SK-N-SH (cell line): ENCODE measurements around the gene LCN1. TPM values are rescaled to one million over a fixed set of nuclear protein-coding genes. Genes with fewer than 3 reads are reported as not detected.

Experiments used
- CTCF ChIA-PET: fragments of 300-600, 350-600 bp; formaldehyde crosslinking; extraction: SDS; loops from one replicate; lab custom pipeline; 2021; lab: Yijun Ruan, JAX
- POLR2A ChIA-PET: fragments of 350-600 bp; sonication (Branson Sonifier 250); formaldehyde crosslinking; extraction: SDS; loops from one replicate; lab custom pipeline; 2020; ENCODE audit warnings: antibody characterized with exemption, inconsistent platforms; lab: Yijun Ruan, JAX
- DNase-seq: peaks from one replicate; pipeline ENCODE4 v3.0.0; 2012
- H2AFZ ChIP-seq: fragments of 200-600 bp; sonication (generic); 2 replicates; pipeline ENCODE4 v1.8.1; 2016; ENCODE audit warnings: antibody characterized with exemption, mild to moderate bottlenecking, low read depth
- H3F3A ChIP-seq: fragments of 200-600 bp; sonication (generic); replicated peaks from 2 replicates; pipeline ENCODE3; 2016; ENCODE audit warnings: antibody characterized with exemption, mild to moderate bottlenecking; ENCODE audit not compliant: insufficient read depth
- H3K27ac ChIP-seq, 2 experiments: fragments of 200-500 bp in 1 of 2; fragments of 200-600 bp in 1 of 2; sonication (Bioruptor generic) in 1 of 2; sonication (generic), shearing (Covaris generic) in 1 of 2; 2 replicates each; pipeline versions ENCODE4 v1.5.1 to v1.6.1; 2014 to 2016; ENCODE audit warnings: low read depth in 2 of 2, inconsistent platforms in 1 of 2, low read length in 1 of 2, mild to moderate bottlenecking in 1 of 2, mixed read lengths in 1 of 2
- H3K27me3 ChIP-seq: fragments of 200-600 bp; sonication (generic), shearing (Covaris generic); 2 replicates; pipeline ENCODE4 v1.6.1; 2016; ENCODE audit warnings: mixed run types; ENCODE audit not compliant: insufficient read depth
- H3K36me3 ChIP-seq, 2 experiments: fragments of 200-500 bp in 1 of 2; fragments of 200-600 bp in 1 of 2; sonication (Bioruptor generic) in 1 of 2; sonication (generic) in 1 of 2; replicated peaks in 1 of 2; 2 replicates each; pipeline versions ENCODE3 to v1.5.1; 2014 to 2016; ENCODE audit warnings: low read length in 1 of 2, mild to moderate bottlenecking in 1 of 2; ENCODE audit not compliant: insufficient read depth in 2 of 2, control insufficient read depth in 1 of 2
- H3K4me1 ChIP-seq, 2 experiments: fragments of 200-500 bp in 1 of 2; fragments of 200-600 bp in 1 of 2; sonication (Bioruptor generic) in 1 of 2; sonication (generic), shearing (Covaris generic) in 1 of 2; 2 replicates each; pipeline versions ENCODE4 v1.5.1 to v1.6.1; 2014 to 2016; ENCODE audit warnings: low read depth in 1 of 2, low read length in 1 of 2, mixed run types in 1 of 2; ENCODE audit not compliant: insufficient read depth in 2 of 2, control insufficient read depth in 1 of 2
- H3K4me2 ChIP-seq: fragments of 200-600 bp; sonication (generic), shearing (Covaris generic); 2 replicates; pipeline ENCODE4 v1.6.1; 2017; ENCODE audit warnings: mixed run types
- H3K4me3 ChIP-seq, 2 experiments: fragments of 200-500 bp in 1 of 2; fragments of 200-600 bp in 1 of 2; sonication (Bioruptor generic) in 1 of 2; sonication (generic), shearing (Covaris generic) in 1 of 2; 2 replicates each; pipeline versions ENCODE4 v1.5.1 to v1.8.1; 2014 to 2016; ENCODE audit warnings: low read depth in 2 of 2, inconsistent platforms in 1 of 2, low read length in 1 of 2, mild to moderate bottlenecking in 1 of 2, mixed read lengths in 1 of 2, moderate library complexity in 1 of 2
- H3K79me2 ChIP-seq: fragments of 200-600 bp; sonication (generic); 2 replicates; pipeline ENCODE4 v1.8.1; 2017; ENCODE audit warnings: mild to moderate bottlenecking; ENCODE audit not compliant: insufficient read depth
- H3K9ac ChIP-seq: fragments of 200-600 bp; sonication (generic); 2 replicates; pipeline ENCODE4 v1.6.1; 2017; ENCODE audit warnings: mixed run types
- H3K9me2 ChIP-seq: fragments of 200-600 bp; sonication (generic); 2 replicates; pipeline ENCODE4 v1.6.1; 2017; ENCODE audit warnings: mixed run types
- H3K9me3 ChIP-seq: fragments of 200-600 bp; sonication (generic); 2 replicates; pipeline ENCODE4 v1.6.1; 2017; ENCODE audit warnings: mixed run types, mild to moderate bottlenecking, moderate library complexity
- H4K20me1 ChIP-seq: fragments of 200-600 bp; sonication (generic); 2 replicates; pipeline ENCODE4 v1.6.1; 2017; ENCODE audit warnings: mild to moderate bottlenecking, mixed run types; ENCODE audit not compliant: insufficient read depth
- GABPA ChIP-seq: IDR thresholded peaks from 2 replicates; pipeline ENCODE4 v1.4.0; 2012; ENCODE audit warnings: low read depth, mild to moderate bottlenecking
- GATA2 ChIP-seq: sonication (generic); formaldehyde crosslinking; IDR thresholded peaks from 2 replicates; pipeline ENCODE4 v1.5.0; 2020; ENCODE audit warnings: mild to moderate bottlenecking, missing genetic modification reagents
- JUND ChIP-seq: IDR thresholded peaks from 2 replicates; pipeline ENCODE4 v1.4.0; 2012
- NRF1 ChIP-seq: IDR thresholded peaks from 2 replicates; pipeline ENCODE4 v1.6.1; 2012; ENCODE audit warnings: low read depth, mild to moderate bottlenecking, low read length
- RAD21 ChIP-seq: IDR thresholded peaks from 2 replicates; pipeline ENCODE4 v1.6.1; 2012; ENCODE audit warnings: mild to moderate bottlenecking, low read length
- SIN3A ChIP-seq: IDR thresholded peaks from 2 replicates; pipeline ENCODE4 v1.6.1; 2012; ENCODE audit warnings: low read depth, mild to moderate bottlenecking, low read length, moderate library complexity, borderline replicate concordance
- SMC3 ChIP-seq: IDR thresholded peaks from 2 replicates; pipeline ENCODE4 v1.6.1; 2012; ENCODE audit warnings: low read depth, low read length, improper control_type of control experiment
- TAF1 ChIP-seq: IDR thresholded peaks from 2 replicates; pipeline ENCODE4 v1.6.1; 2012; ENCODE audit warnings: low read depth, mild to moderate bottlenecking, low read length, moderate library complexity, borderline replicate concordance
- YY1 ChIP-seq: IDR thresholded peaks from 2 replicates; pipeline ENCODE4 v1.4.0; 2012; ENCODE audit warnings: low read depth, mild to moderate bottlenecking
- WGBS: methylation state at CpG from one replicate; pipeline ENCODE4 v1.1.6; 2017; ENCODE audit warnings: low lambda C conversion rate; 5-methylcytosine and 5-hydroxymethylcytosine counted together
- polyA plus RNA-seq, 3 experiments: library from polyadenylated mRNA; depleted of rRNA; stranded (reverse); fragments of >200 nt; gene quantifications; 2 replicates each; pipeline ENCODE4 v1.2.3, GENCODE V29; 2012
- TF ChIP-seq, protein P1 (sequence below): fragments of 200-600 bp; sonication (generic); IDR thresholded peaks from 2 replicates; pipeline ENCODE4 v1.6.1; 2017; ENCODE audit warnings: antibody characterized with exemption, mild to moderate bottlenecking, moderate library complexity
- TF ChIP-seq, protein P2 (sequence below): IDR thresholded peaks from 2 replicates; pipeline ENCODE4 v1.4.0; 2012; ENCODE audit warnings: low read depth, borderline replicate concordance

LCN1 gene
- polyA plus RNA-seq, 1 of the 3 experiments (the other 2 are of a cell fraction), result not detected

- TF ChIP-seq GABPA (no peak), TAF1 (no peak)
- TF ChIP-seq, all 33 proteins: peak for 0
- Histone ChIP-seq H3K79me2 (peaks cover 3% of the 10 kb centered on the region; the same call in 1 of the 2 replicates), H3K9me3 (no peaks in the 10 kb centered on the region), H4K20me1 (no peaks in the 10 kb centered on the region), H3K27ac (no peak overlapping the region), H3K4me3 (no peak overlapping the region), H3K36me3 (no peaks in the 10 kb centered on the region), H3F3A (peaks cover 5% of the 10 kb centered on the region), H3K4me2 (no peak overlapping the region), H3K9ac (no peak overlapping the region), H3K27me3 (no peaks in the 10 kb centered on the region), H3K9me2 (no peaks in the 10 kb centered on the region), H3K4me1 (peaks cover 0 to 9% of the 10 kb centered on the region in 2 experiments; a peak in 1 of 4 replicates), H2AFZ (no peak overlapping the region)
- 33% methylated on average over 1 of the region's 12 CpGs for WGBS
- ChIA-PET POLR2A (no interaction called here), CTCF (interaction anchor here (0.9 to 1.5 kb wide), 5 partner anchors 9 to 390 kb away, joined by 3 to 6 read pairs (median 4); partner anchors contain the start of gene OLFM1)
- DNase-seq, result no peak
Measured at GRCh38 chr9:135473972-135474543, 47.2 kb upstream of the LCN1 start.

DNA sequence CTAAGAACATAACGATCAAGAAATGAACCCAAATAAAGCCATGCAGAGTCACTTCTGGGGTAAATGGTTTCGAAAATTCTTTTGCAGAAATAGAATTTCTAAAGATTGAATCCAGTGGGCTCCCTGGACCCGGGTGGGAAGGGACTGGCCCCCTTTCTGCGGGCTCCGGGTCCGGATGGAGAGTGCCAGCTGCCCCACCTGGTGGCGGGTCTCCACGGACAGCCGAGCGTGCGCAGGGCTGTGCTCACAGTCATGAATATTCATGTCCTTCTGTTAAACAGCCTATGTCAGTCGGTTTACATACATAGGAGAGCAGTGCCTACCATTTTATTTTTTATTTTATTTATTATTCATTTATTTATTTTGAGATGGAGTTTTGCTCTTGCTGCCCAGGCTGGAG lies 46.3 kb upstream of the LCN1 start:
- Histone ChIP-seq H3K9me2 (no peaks in the 10 kb centered on the region), H4K20me1 (no peaks in the 10 kb centered on the region), H3K79me2 (peaks cover 3% of the 10 kb centered on the region; the same call in 1 of the 2 replicates), H3K9ac (no peak overlapping the region), H3K4me3 (no peak overlapping the region), H3K27ac (no peak overlapping the region), H2AFZ (no peak overlapping the region), H3K36me3 (no peaks in the 10 kb centered on the region), H3K27me3 (no peaks in the 10 kb centered on the region), H3K4me2 (no peak overlapping the region), H3F3A (peaks cover 5% of the 10 kb centered on the region), H3K4me1 (peaks cover 0 to 6% of the 10 kb centered on the region in 2 experiments; a peak in 1 of 4 replicates), H3K9me3 (no peaks in the 10 kb centered on the region)
- POLR2A ChIA-PET, result no interaction called here
- DNase-seq, result peak; percentile 83
- TF ChIP-seq SIN3A (no peak), GABPA (no peak), GATA2 (CRISPR knock-in tag) (no peak), SMC3 (peak; percentile 38), NRF1 (peak; percentile 59; the same call in 1 of the 2 replicates), TAF1 (no peak), JUND (no peak), YY1 (no peak), RAD21 (peak; percentile 46)
- TF ChIP-seq, protein P1, sequence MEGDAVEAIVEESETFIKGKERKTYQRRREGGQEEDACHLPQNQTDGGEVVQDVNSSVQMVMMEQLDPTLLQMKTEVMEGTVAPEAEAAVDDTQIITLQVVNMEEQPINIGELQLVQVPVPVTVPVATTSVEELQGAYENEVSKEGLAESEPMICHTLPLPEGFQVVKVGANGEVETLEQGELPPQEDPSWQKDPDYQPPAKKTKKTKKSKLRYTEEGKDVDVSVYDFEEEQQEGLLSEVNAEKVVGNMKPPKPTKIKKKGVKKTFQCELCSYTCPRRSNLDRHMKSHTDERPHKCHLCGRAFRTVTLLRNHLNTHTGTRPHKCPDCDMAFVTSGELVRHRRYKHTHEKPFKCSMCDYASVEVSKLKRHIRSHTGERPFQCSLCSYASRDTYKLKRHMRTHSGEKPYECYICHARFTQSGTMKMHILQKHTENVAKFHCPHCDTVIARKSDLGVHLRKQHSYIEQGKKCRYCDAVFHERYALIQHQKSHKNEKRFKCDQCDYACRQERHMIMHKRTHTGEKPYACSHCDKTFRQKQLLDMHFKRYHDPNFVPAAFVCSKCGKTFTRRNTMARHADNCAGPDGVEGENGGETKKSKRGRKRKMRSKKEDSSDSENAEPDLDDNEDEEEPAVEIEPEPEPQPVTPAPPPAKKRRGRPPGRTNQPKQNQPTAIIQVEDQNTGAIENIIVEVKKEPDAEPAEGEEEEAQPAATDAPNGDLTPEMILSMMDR, result peak; percentile 54
- TF ChIP-seq, protein P2, sequence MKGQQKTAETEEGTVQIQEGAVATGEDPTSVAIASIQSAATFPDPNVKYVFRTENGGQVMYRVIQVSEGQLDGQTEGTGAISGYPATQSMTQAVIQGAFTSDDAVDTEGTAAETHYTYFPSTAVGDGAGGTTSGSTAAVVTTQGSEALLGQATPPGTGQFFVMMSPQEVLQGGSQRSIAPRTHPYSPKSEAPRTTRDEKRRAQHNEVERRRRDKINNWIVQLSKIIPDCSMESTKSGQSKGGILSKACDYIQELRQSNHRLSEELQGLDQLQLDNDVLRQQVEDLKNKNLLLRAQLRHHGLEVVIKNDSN, result no peak
- CTCF ChIA-PET, result interaction anchor here (0.6 to 2.5 kb wide), 5 partner anchors 9 to 514 kb away, joined by 3 to 7 read pairs (median 4); partner anchors contain the start of gene OLFM1
- 50% methylated on average over 7 of the region's 12 CpGs for WGBS
